Ectodermal cell (in vitro differentiated cells): ENCODE data around the gene PDE1A.
"Not testable (repeated sequence)": the region's sequence is repeated elsewhere in the genome, so short reads cannot be mapped to it uniquely, and the experiment has no call there.

ENCODE experiments used
- H3K27ac ChIP-seq: 2 replicates; pipeline ENCODE4 v1.7.0; 2013; ENCODE audit warnings: mild to moderate bottlenecking, low read depth, low read length; ENCODE audit not compliant: insufficient read depth, poor library complexity, severe bottlenecking
- H3K27me3 ChIP-seq: 2 replicates; pipeline ENCODE4 v1.7.0; 2013; ENCODE audit warnings: mild to moderate bottlenecking, low read length; ENCODE audit not compliant: insufficient read depth, control insufficient read depth, poor library complexity, severe bottlenecking
- H3K36me3 ChIP-seq: one replicate; pipeline ENCODE4 v1.7.0; 2013; ENCODE audit warnings: low read length; ENCODE audit not compliant: control insufficient read depth, insufficient read depth
- H3K4me1 ChIP-seq: one replicate; pipeline ENCODE4 v1.7.0; 2013; ENCODE audit warnings: low read length; ENCODE audit not compliant: control insufficient read depth, insufficient read depth
- H3K4me3 ChIP-seq: 2 replicates; pipeline ENCODE4 v1.7.0; 2013; ENCODE audit warnings: low read depth, low read length, control low read depth; ENCODE audit not compliant: insufficient read depth
- H3K9me3 ChIP-seq: 2 replicates; pipeline ENCODE4 v1.7.0; 2013; ENCODE audit warnings: mild to moderate bottlenecking, low read length, moderate library complexity; ENCODE audit not compliant: control insufficient read depth
- WGBS, 2 experiments: methylation state at CpG; one replicate each; pipeline ENCODE4 v1.1.7; 2013; ENCODE audit warnings: missing lambda C conversion rate in 2 of 2; 5-methylcytosine and 5-hydroxymethylcytosine counted together

Gene PDE1A

GRCh38 chr2:182416191-182416590, 10.6 kb downstream of the PDE1A start:
- no peaks in the 10 kb centered on the region for H3K27me3 ChIP-seq
- 96 to 97% methylated on average over 4 of the region's 4 CpGs for WGBS, 2 experiments
- H3K27ac ChIP-seq = no peak overlapping the region
- no peaks in the 10 kb centered on the region for H3K9me3 ChIP-seq
- H3K4me1 ChIP-seq = no peaks in the 10 kb centered on the region
- no peaks in the 10 kb centered on the region for H3K36me3 ChIP-seq
- no peak overlapping the region for H3K4me3 ChIP-seq

- no peak overlapping the region for H3K27ac ChIP-seq
- H3K36me3 ChIP-seq = no peaks in the 10 kb centered on the region
- H3K9me3 ChIP-seq = no peaks in the 10 kb centered on the region
- H3K4me1 ChIP-seq = no peaks in the 10 kb centered on the region
- H3K4me3 ChIP-seq = no peak overlapping the region
- WGBS, 2 experiments = 94% methylated on average over 1 of the region's 1 CpG; no CpG with 5 or more reads in 1 of the 2 experiments
- H3K27me3 ChIP-seq = no peaks in the 10 kb centered on the region
Measured at GRCh38 chr2:182415771-182416170, 11.1 kb downstream of the PDE1A start.

GRCh38 chr2:182412858-182413257, 14.0 kb downstream of the PDE1A start:
- 79 to 83% methylated on average over 3 of the region's 3 CpGs for WGBS, 2 experiments
- Histone ChIP-seq H3K9me3 (no peaks in the 10 kb centered on the region), H3K27ac (no peak overlapping the region), H3K4me3 (no peak overlapping the region), H3K27me3 (no peaks in the 10 kb centered on the region), H3K36me3 (no peaks in the 10 kb centered on the region), H3K4me1 (no peaks in the 10 kb centered on the region)

GRCh38 chr2:182410120-182410519, 16.7 kb downstream of the PDE1A start:
- Histone ChIP-seq H3K4me1 (peaks cover 3% of the 10 kb centered on the region), H3K27ac (no peak overlapping the region), H3K4me3 (no peak overlapping the region), H3K27me3 (no peaks in the 10 kb centered on the region), H3K9me3 (no peaks in the 10 kb centered on the region), H3K36me3 (no peaks in the 10 kb centered on the region)
- 93 to 95% methylated on average over 2 of the region's 2 CpGs for WGBS, 2 experiments

GRCh38 chr2:182406221-182406620, 20.6 kb downstream of the PDE1A start:
- no peak overlapping the region for H3K4me3 ChIP-seq
- H3K27me3 ChIP-seq = no peaks in the 10 kb centered on the region
- H3K36me3 ChIP-seq = no peaks in the 10 kb centered on the region
- no peaks in the 10 kb centered on the region for H3K9me3 ChIP-seq
- WGBS, 2 experiments = 100% methylated on average over 1 of the region's 1 CpG
- peaks cover 5% of the 10 kb centered on the region for H3K4me1 ChIP-seq
- no peak overlapping the region for H3K27ac ChIP-seq

GRCh38 chr2:182404975-182405561, 21.8 kb downstream of the PDE1A start:
- Histone ChIP-seq H3K4me3 (no peak overlapping the region), H3K27ac (no peak overlapping the region), H3K36me3 (no peaks in the 10 kb centered on the region), H3K4me1 (peaks cover 5% of the 10 kb centered on the region), H3K27me3 (no peaks in the 10 kb centered on the region), H3K9me3 (no peaks in the 10 kb centered on the region)
- 64 to 88% methylated on average over 2 of the region's 2 CpGs for WGBS, 2 experiments

- Histone ChIP-seq H3K4me1 (peaks cover 5% of the 10 kb centered on the region), H3K27me3 (no peaks in the 10 kb centered on the region), H3K4me3 (no peak overlapping the region), H3K9me3 (no peaks in the 10 kb centered on the region), H3K36me3 (no peaks in the 10 kb centered on the region), H3K27ac (no peak overlapping the region)
- WGBS, 2 experiments = 79 to 82% methylated on average over 2 of the region's 2 CpGs
Measured at GRCh38 chr2:182404092-182404491, 22.7 kb downstream of the PDE1A start.

- WGBS, 2 experiments = 94 to 96% methylated on average over 1 of the region's 1 CpG
- Histone ChIP-seq H3K4me1 (no peaks in the 10 kb centered on the region), H3K27me3 (no peaks in the 10 kb centered on the region), H3K27ac (no peak overlapping the region), H3K9me3 (no peaks in the 10 kb centered on the region), H3K4me3 (no peak overlapping the region), H3K36me3 (no peaks in the 10 kb centered on the region)
Measured at GRCh38 chr2:182393270-182393760, 33.5 kb downstream of the PDE1A start.

- no peak overlapping the region for H3K4me3 ChIP-seq
- H3K36me3 ChIP-seq = no peaks in the 10 kb centered on the region
- no peak overlapping the region for H3K27ac ChIP-seq
- no peaks in the 10 kb centered on the region for H3K27me3 ChIP-seq
- WGBS, 2 experiments = 89 to 98% methylated on average over 1 to 2 of the region's 2 CpGs
- H3K9me3 ChIP-seq = no peaks in the 10 kb centered on the region
- no peaks in the 10 kb centered on the region for H3K4me1 ChIP-seq
Measured at GRCh38 chr2:182391443-182391842, 35.4 kb downstream of the PDE1A start.

- WGBS, 2 experiments = 92 to 93% methylated on average over 42 of the region's 42 CpGs
- not testable (repeated sequence) for H3K27ac ChIP-seq, H3K36me3 ChIP-seq, H3K4me1 ChIP-seq, H3K9me3 ChIP-seq, H3K4me3 ChIP-seq, H3K27me3 ChIP-seq
Measured at GRCh38 chr2:182386267-182386880, 40.5 kb downstream of the PDE1A start.
